Gastroesophageal sphincter (tissue), 3 donors: ENCODE data around the gene AFF3.
"Not testable (repeated sequence)": the region's sequence is repeated elsewhere in the genome, so short reads cannot be mapped to it uniquely, and the experiment has no call there.

ENCODE experiments used
- CTCF ChIP-seq, 4 experiments: fragments of 200-600 bp in 2 of 4; fragments of 450-650 bp in 2 of 4; sonication (generic) in 1 of 4; IDR thresholded peaks; one replicate each; pipeline ENCODE4 v1.5.1; 2017 to 2019; ENCODE audit warnings: antibody characterized with exemption in 4 of 4, mild to moderate bottlenecking in 2 of 4, moderate library complexity in 2 of 4
- POLR2A ChIP-seq, 2 donors: fragments of 450-650 bp; IDR thresholded peaks; one replicate each; pipeline ENCODE4 v1.6.1; 2017; ENCODE audit warnings: antibody characterized with exemption in 2 of 2, mild to moderate bottlenecking in 2 of 2, moderate library complexity in 1 of 2
- POLR2AphosphoS5 ChIP-seq: sonication (generic); formaldehyde crosslinking; IDR thresholded peaks from one replicate; pipeline ENCODE4 v1.6.1; 2017; ENCODE audit warnings: antibody characterized with exemption

- not testable (repeated sequence) for TF ChIP-seq CTCF (IDR thresholded peaks at IDR 0.05); POLR2AphosphoS5; POLR2A (IDR thresholded peaks at IDR 0.05)
These were observed 44.6 kb downstream of the AFF3 start for GRCh38 chr2:100097611-100098294.
